Measurements from ENCODE around the gene LTBP2. TPM values are rescaled to one million over a fixed set of nuclear protein-coding genes. Genes with fewer than 3 reads are reported as not detected.
A peak's percentile ranks its signal among the peaks of the same experiment; 100 is the strongest.

LTBP2 gene
- total and polyA plus RNA-seq, 2 of the 8 experiments (the other 6 are each of a cell fraction or from before 2014, with no cell fraction given): 0.48 to 0.89 TPM

DNA sequence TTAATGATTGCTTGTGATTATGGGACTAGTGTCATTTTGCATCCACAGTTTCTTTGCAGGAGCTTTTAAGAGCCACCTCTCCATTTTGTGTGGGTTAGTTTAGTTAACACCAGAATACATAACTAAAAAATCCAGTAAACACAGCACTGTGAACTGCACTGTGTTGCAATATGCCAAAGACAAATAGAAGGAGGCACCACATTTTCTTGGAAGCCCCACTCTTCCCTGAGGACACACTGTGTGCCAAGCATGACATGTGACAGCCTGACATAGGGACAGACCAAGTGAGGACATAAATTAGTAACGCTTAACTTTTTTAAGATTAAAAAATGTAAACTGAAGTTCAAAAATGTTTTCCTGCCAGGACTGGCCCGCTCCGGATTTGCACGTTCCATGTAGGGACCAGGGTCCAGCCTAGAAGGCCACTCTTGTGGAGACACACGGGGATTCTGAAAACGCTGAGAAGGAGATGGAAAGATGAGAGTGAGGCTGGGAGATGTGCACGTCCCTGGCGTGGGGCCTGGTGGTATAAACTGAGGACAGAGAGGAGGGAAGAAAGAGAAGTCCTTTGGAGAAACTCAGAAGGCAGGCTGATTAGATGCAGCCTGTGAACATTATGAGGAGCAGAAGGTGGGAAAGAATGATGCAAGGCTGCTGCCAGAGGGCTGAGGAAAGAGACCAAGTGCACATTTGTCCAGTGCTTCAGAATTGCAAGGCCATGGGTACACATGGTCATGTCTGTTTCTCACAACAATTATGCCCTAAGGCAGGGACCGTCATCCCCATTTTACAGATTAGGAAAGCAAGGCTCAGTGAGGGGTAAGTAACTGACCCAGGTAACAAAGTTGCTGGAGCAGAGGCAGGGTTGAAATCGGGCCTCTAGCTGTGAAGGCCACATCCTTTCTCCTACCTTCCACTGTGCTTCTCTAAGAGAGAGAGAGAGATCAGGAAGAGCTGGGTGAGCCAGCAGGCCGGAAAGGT, 73.3 kb downstream of the LTBP2 start:
- Histone ChIP-seq H2AK5ac (ENCODE audit: low read depth, low read length) (no peak overlapping the region), H2BK20ac (ENCODE audit: low read length) (no peak overlapping the region), H2BK12ac (ENCODE audit: low read depth, low read length) (no peak overlapping the region), H3K14ac (ENCODE audit: insufficient read length) (no peak overlapping the region), H3K36me3 (ENCODE audit: control insufficient read depth in 2 of 4, insufficient read depth in 4 of 4, low read length in 3 of 4) (no peaks in the 10 kb centered on the region), H3K23me2 (ENCODE audit: low read depth, low read length) (no peaks in the 10 kb centered on the region), H3K27me3 (replicated peaks in 1 of 4; ENCODE audit: control insufficient read depth in 3 of 4, extremely low read depth in 1 of 4, insufficient read depth in 3 of 4, low read length in 3 of 4) (no peaks in the 10 kb centered on the region), H3K4ac (replicated peaks; ENCODE audit: insufficient read length, low read depth, low read length) (no peak overlapping the region), H2BK120ac (replicated peaks; ENCODE audit: low read depth, low read length) (no peak overlapping the region), H3K79me2 (ENCODE audit: control insufficient read depth in 1 of 2, insufficient read depth in 2 of 2, low read length in 2 of 2) (no peaks in the 10 kb centered on the region), H3K18ac (ENCODE audit: extremely low read depth, low read length) (no peak overlapping the region), H3K4me1 (replicated peaks in 1 of 4; ENCODE audit: control insufficient read depth in 3 of 4, insufficient read depth in 4 of 4, low read length in 3 of 4) (no peaks in the 10 kb centered on the region; a peak in 1 of 7 replicates), H2AFZ (ENCODE audit: low read length) (no peak overlapping the region), H3K9ac (replicated peaks in 1 of 4; ENCODE audit: extremely low read depth in 1 of 4, low read depth in 3 of 4, low read length in 3 of 4) (no peak overlapping the region), H4K5ac (ENCODE audit: insufficient read length, low read depth, low read length) (no peak overlapping the region), H3K79me1 (ENCODE audit: low read depth, low read length) (no peaks in the 10 kb centered on the region), H4K20me1 (replicated peaks in 1 of 2; ENCODE audit: control insufficient read depth in 1 of 2, insufficient read depth in 2 of 2, low read length in 2 of 2) (no peaks in the 10 kb centered on the region), H3K4me3 (ENCODE audit: extremely low read depth in 1 of 4, insufficient read depth in 2 of 4, low read depth in 3 of 4, low read length in 4 of 4) (no peak overlapping the region), H3K56ac (replicated peaks; ENCODE audit: insufficient read length, low read depth, low read length) (no peak overlapping the region), H4K8ac (ENCODE audit: extremely low read depth, insufficient read depth, low read length) (peak overlapping the region; percentile 16; the same call in 1 of the 2 replicates), H4K91ac (replicated peaks; ENCODE audit: insufficient read length, low read length) (no peak overlapping the region), H3K27ac (ENCODE audit: low read depth, low read length) (no peak overlapping the region), H2BK15ac (ENCODE audit: low read length) (no peak overlapping the region), H2BK5ac (ENCODE audit: low read depth, low read length) (no peak overlapping the region), H3K23ac (ENCODE audit: insufficient read length) (no peak overlapping the region), H3K4me2 (ENCODE audit: insufficient read depth in 1 of 2, low read depth in 2 of 2, low read length in 2 of 2) (no peak overlapping the region), H3K9me3 (ENCODE audit: insufficient read depth in 2 of 2, low read depth in 1 of 2, low read length in 1 of 2) (no peaks in the 10 kb centered on the region)
- FAIRE-seq (no peak), DNase-seq (ENCODE audit: low read depth in 1 of 2, low spot score in 2 of 2) (no peak)
- WGBS, 2 experiments (ENCODE audit: extremely low coverage in 1 of 2, insufficient coverage in 1 of 2, insufficient read length in 1 of 2, insufficient replicate concordance in 2 of 2, low coverage in 1 of 2, low lambda C conversion rate in 2 of 2, missing lambda C conversion rate in 1 of 2): 89% methylated on average over 11 of the region's 11 CpGs; no CpG with 5 or more reads in 1 of the 2 experiments
- CTCF ChIA-PET (ENCODE audit: partially characterized antibody): interaction anchor here (0.8 to 1.2 kb wide), 4 partner anchors 13 to 70 kb away, joined by 3 to 6 read pairs (median 4); no protein-coding TSS in a partner anchor
- POLR2A ChIA-PET (ENCODE audit: partially characterized antibody): no interaction called here
- peak; percentile 40; the same call in 1 of the 2 replicates for TF ChIP-seq KDM1A (IDR thresholded peaks at IDR 0.05; ENCODE audit: borderline replicate concordance, low read length)
- no peak for TF ChIP-seq RFX5 (IDR thresholded peaks at IDR 0.05; ENCODE audit: borderline replicate concordance, low read depth, low read length)
- TF ChIP-seq, protein P1, sequence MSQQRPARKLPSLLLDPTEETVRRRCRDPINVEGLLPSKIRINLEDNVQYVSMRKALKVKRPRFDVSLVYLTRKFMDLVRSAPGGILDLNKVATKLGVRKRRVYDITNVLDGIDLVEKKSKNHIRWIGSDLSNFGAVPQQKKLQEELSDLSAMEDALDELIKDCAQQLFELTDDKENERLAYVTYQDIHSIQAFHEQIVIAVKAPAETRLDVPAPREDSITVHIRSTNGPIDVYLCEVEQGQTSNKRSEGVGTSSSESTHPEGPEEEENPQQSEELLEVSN (IDR thresholded peaks at IDR 0.05): no peak
- no peak for TF ChIP-seq RNF2 (IDR thresholded peaks at IDR 0.05; ENCODE audit: borderline replicate concordance, low read depth, low read length, missing control alignments, poor library complexity, severe bottlenecking)
- TF ChIP-seq, protein P2, sequence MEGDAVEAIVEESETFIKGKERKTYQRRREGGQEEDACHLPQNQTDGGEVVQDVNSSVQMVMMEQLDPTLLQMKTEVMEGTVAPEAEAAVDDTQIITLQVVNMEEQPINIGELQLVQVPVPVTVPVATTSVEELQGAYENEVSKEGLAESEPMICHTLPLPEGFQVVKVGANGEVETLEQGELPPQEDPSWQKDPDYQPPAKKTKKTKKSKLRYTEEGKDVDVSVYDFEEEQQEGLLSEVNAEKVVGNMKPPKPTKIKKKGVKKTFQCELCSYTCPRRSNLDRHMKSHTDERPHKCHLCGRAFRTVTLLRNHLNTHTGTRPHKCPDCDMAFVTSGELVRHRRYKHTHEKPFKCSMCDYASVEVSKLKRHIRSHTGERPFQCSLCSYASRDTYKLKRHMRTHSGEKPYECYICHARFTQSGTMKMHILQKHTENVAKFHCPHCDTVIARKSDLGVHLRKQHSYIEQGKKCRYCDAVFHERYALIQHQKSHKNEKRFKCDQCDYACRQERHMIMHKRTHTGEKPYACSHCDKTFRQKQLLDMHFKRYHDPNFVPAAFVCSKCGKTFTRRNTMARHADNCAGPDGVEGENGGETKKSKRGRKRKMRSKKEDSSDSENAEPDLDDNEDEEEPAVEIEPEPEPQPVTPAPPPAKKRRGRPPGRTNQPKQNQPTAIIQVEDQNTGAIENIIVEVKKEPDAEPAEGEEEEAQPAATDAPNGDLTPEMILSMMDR (IDR thresholded peaks at IDR 0.05; ENCODE audit: control extremely low read depth in 1 of 3, insufficient read depth in 1 of 3, low read depth in 1 of 3, low read length in 3 of 3): no peak

All from H1 (cell line).